ENCODE results near the gene VIL1. TPM values are rescaled to one million over a fixed set of nuclear protein-coding genes. Genes with fewer than 3 reads are reported as not detected.

The VIL1 gene
- total and polyA plus RNA-seq, 2 of the 13 experiments (the other 11 are each of a cell fraction or from before 2014, with no cell fraction given), result 287 to 301 TPM

DNA sequence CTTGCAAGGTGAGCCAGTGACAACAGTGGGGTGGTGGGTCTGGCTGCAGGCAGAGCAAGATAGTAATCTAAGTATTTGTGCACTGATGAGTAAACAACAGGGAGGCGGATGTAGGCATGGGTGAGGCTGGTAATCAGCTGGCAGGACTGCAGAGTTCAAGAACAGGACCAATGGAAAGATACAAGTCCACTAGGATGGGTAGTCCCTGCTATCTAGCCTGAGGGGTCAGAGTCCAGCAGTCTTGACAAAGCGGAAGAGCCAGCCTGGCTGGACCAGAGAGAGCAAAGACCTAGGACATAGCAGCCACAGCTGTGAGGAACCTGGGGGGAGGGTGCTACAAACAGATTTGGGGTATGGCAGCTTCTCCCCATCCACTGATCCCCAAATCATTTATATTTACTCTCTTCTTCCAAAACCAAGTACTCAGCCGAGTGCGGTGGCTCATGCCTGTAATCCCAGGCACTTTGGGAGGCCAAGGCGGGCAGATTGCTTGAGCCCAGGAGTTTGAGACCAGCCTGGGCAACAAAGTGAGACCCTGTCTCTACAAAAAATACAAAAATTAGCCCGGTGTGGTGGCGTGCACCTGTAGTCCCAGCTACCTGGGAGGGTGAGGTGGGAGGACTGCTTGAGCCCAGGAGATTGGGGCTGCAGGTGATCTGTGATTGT is 25.9 kb downstream of the VIL1 start (continued):
- TF ChIP-seq, protein P1, sequence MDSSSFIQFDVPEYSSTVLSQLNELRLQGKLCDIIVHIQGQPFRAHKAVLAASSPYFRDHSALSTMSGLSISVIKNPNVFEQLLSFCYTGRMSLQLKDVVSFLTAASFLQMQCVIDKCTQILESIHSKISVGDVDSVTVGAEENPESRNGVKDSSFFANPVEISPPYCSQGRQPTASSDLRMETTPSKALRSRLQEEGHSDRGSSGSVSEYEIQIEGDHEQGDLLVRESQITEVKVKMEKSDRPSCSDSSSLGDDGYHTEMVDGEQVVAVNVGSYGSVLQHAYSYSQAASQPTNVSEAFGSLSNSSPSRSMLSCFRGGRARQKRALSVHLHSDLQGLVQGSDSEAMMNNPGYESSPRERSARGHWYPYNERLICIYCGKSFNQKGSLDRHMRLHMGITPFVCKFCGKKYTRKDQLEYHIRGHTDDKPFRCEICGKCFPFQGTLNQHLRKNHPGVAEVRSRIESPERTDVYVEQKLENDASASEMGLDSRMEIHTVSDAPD (CRISPR knock-in tag; IDR thresholded peaks at IDR 0.05), result peak; percentile 97
- TF ChIP-seq POLR2AphosphoS2 (IDR thresholded peaks at IDR 0.05; ENCODE audit: low read depth, low read length) (no peak), SMYD3 (CRISPR knock-in tag; IDR thresholded peaks at IDR 0.05) (0 out of 2 replicates have a peak, but pooled peaks have one; percentile 93), ZFP36L1 (CRISPR knock-in tag; IDR thresholded peaks at IDR 0.05) (no peak), POLR2A (IDR thresholded peaks at IDR 0.05; ENCODE audit: insufficient read depth in 1 of 2, low read depth in 2 of 2, low read length in 2 of 2) (peak in 1 of 2 experiments; percentile 34; a peak in 2 of 4 replicates), ZNF468 (CRISPR knock-in tag; IDR thresholded peaks at IDR 0.05) (no peak), ZNF792 (CRISPR knock-in tag; IDR thresholded peaks at IDR 0.05) (peak; percentile 99), TRIM24 (CRISPR knock-in tag; IDR thresholded peaks at IDR 0.05) (no peak), KDM3A (CRISPR knock-in tag; IDR thresholded peaks at IDR 0.05; ENCODE audit: low read depth) (peak; percentile 82), RBAK (CRISPR knock-in tag; IDR thresholded peaks at IDR 0.05) (no peak), CENPX (CRISPR knock-in tag; IDR thresholded peaks at IDR 0.05) (no peak), MAZ (IDR thresholded peaks at IDR 0.05; ENCODE audit: borderline replicate concordance, low read depth, low read length) (peak; percentile 29; the same call in 1 of the 2 replicates), MAZ (CRISPR knock-in tag; IDR thresholded peaks at IDR 0.05; ENCODE audit: low read depth) (peak; percentile 80), ZNF607 (CRISPR knock-in tag; IDR thresholded peaks at IDR 0.05; ENCODE audit: borderline replicate concordance) (no peak), ZNF7 (CRISPR knock-in tag; IDR thresholded peaks at IDR 0.05) (no peak), ZNF20 (CRISPR knock-in tag; IDR thresholded peaks at IDR 0.05) (0 out of 2 replicates have a peak, but pooled peaks have one; percentile 23), ZZZ3 (CRISPR knock-in tag; IDR thresholded peaks at IDR 0.05; ENCODE audit: borderline replicate concordance) (peak; percentile 62; the same call in 1 of the 2 replicates), WIZ (CRISPR knock-in tag; IDR thresholded peaks at IDR 0.05) (no peak), PAF1 (CRISPR knock-in tag; IDR thresholded peaks at IDR 0.05) (no peak)
- TF ChIP-seq, protein P2, sequence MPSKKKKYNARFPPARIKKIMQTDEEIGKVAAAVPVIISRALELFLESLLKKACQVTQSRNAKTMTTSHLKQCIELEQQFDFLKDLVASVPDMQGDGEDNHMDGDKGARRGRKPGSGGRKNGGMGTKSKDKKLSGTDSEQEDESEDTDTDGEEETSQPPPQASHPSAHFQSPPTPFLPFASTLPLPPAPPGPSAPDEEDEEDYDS (CRISPR knock-in tag; IDR thresholded peaks at IDR 0.05), result peak; percentile 52
- TF ChIP-seq, protein P3, sequence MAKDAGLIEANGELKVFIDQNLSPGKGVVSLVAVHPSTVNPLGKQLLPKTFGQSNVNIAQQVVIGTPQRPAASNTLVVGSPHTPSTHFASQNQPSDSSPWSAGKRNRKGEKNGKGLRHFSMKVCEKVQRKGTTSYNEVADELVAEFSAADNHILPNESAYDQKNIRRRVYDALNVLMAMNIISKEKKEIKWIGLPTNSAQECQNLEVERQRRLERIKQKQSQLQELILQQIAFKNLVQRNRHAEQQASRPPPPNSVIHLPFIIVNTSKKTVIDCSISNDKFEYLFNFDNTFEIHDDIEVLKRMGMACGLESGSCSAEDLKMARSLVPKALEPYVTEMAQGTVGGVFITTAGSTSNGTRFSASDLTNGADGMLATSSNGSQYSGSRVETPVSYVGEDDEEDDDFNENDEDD (CRISPR knock-in tag; IDR thresholded peaks at IDR 0.05; ENCODE audit: borderline replicate concordance), result peak; percentile 20; the same call in 1 of the 2 replicates
- TF ChIP-seq, protein P4, sequence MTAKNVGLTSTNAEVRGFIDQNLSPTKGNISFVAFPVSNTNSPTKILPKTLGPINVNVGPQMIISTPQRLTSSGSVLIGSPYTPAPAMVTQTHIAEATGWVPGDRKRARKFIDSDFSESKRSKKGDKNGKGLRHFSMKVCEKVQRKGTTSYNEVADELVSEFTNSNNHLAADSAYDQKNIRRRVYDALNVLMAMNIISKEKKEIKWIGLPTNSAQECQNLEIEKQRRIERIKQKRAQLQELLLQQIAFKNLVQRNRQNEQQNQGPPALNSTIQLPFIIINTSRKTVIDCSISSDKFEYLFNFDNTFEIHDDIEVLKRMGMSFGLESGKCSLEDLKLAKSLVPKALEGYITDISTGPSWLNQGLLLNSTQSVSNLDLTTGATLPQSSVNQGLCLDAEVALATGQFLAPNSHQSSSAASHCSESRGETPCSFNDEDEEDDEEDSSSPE (CRISPR knock-in tag; IDR thresholded peaks at IDR 0.05), result peak; percentile 67
- TF ChIP-seq, protein P5, sequence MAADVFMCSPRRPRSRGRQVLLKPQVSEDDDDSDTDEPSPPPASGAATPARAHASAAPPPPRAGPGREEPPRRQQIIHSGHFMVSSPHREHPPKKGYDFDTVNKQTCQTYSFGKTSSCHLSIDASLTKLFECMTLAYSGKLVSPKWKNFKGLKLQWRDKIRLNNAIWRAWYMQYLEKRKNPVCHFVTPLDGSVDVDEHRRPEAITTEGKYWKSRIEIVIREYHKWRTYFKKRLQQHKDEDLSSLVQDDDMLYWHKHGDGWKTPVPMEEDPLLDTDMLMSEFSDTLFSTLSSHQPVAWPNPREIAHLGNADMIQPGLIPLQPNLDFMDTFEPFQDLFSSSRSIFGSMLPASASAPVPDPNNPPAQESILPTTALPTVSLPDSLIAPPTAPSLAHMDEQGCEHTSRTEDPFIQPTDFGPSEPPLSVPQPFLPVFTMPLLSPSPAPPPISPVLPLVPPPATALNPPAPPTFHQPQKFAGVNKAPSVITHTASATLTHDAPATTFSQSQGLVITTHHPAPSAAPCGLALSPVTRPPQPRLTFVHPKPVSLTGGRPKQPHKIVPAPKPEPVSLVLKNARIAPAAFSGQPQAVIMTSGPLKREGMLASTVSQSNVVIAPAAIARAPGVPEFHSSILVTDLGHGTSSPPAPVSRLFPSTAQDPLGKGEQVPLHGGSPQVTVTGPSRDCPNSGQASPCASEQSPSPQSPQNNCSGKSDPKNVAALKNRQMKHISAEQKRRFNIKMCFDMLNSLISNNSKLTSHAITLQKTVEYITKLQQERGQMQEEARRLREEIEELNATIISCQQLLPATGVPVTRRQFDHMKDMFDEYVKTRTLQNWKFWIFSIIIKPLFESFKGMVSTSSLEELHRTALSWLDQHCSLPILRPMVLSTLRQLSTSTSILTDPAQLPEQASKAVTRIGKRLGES (CRISPR knock-in tag; IDR thresholded peaks at IDR 0.05; ENCODE audit: borderline replicate concordance), result no peak
- TF ChIP-seq, protein P6, sequence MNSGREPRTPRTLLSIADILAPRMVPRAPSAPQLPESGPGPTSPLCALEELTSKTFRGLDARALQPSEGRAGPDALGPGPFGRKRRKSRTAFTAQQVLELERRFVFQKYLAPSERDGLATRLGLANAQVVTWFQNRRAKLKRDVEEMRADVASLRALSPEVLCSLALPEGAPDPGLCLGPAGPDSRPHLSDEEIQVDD (CRISPR knock-in tag; IDR thresholded peaks at IDR 0.05; ENCODE audit: borderline replicate concordance), result no peak

Measured in HepG2 (cell line).